ENCODE data around the gene NOL11.

The NOL11 gene

DNA sequence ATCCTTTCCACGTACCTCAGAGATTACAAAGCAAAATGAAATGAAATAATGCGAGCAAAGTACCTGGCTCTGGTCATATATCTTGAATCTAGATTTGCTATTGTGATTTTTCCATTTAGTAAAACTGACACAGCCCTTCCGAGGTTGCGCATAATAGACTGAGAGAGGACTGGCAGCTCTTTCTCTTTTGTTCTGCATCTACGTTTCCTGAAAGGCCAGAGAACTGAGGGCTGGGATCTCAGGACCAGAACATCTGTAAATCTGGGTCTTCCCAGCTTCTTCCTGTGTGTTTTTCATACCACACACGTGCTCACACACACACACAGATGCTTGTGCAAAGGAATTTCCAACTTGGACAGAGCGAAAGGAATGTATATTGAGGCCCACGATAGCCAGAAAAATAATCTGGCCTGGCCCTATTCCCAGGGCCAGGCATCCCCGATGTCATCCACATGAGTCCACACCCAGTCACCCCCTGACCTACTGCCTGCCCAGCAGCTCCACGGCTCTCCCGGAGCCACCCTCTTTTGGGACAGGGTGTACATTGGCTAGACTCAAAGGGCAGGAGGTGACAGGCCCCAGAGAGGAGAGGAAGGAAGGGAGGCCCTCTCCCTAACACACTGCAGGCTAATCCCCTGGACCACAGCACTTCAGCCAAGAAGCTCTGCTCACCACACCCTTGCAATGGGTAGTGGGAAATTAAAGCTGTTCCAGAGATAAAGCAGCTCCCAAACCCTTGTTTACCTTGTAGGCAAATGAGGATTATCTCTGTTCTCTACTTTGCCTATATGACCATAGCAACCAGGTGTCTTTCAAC, 41.8 kb downstream of the NOL11 start:
- Histone ChIP-seq H3F3A (ENCODE audit: low read depth) (no peaks in the 10 kb centered on the region), H3K9me3 (ENCODE audit: insufficient read depth, low read depth, low read length) (no peaks in the 10 kb centered on the region), H3K4me1 (ENCODE audit: insufficient read depth, low read length, poor library complexity, severe bottlenecking) (no peaks in the 10 kb centered on the region), H3K36me3 (ENCODE audit: insufficient read depth, low read length) (no peaks in the 10 kb centered on the region), H3K4me2 (ENCODE audit: low read depth, low read length, poor library complexity, severe bottlenecking) (no peak overlapping the region), H3K27me3 (ENCODE audit: insufficient read depth, low read length, poor library complexity, severe bottlenecking) (no peaks in the 10 kb centered on the region), H3K4me3 (ENCODE audit: low read length, poor library complexity, severe bottlenecking) (no peak overlapping the region), H4K20me1 (ENCODE audit: insufficient read depth, low read length, poor library complexity, severe bottlenecking) (no peaks in the 10 kb centered on the region), H3K79me2 (ENCODE audit: insufficient read depth, low read length) (no peaks in the 10 kb centered on the region), H3K9me2 (replicated peaks; ENCODE audit: low read depth, low read length) (no peaks in the 10 kb centered on the region), H2AFZ (ENCODE audit: low read length) (no peak overlapping the region), H3K9ac (ENCODE audit: low read depth, low read length, poor library complexity, severe bottlenecking) (no peak overlapping the region)
- TF ChIP-seq CTCF (conservative IDR thresholded peaks at IDR 0.05; ENCODE audit: low read length) (no peak), EZH2phosphoT487 (IDR thresholded peaks at IDR 0.05; ENCODE audit: borderline replicate concordance) (no peak)

- Histone ChIP-seq H3K79me2 (ENCODE audit: insufficient read depth, low read length) (no peaks in the 10 kb centered on the region), H3K4me2 (ENCODE audit: low read depth, low read length, poor library complexity, severe bottlenecking) (no peak overlapping the region), H3K4me3 (ENCODE audit: low read length, poor library complexity, severe bottlenecking) (no peak overlapping the region), H2AFZ (ENCODE audit: low read length) (peak overlapping the region; percentile 36; the same call in 1 of the 2 replicates), H4K20me1 (ENCODE audit: insufficient read depth, low read length, poor library complexity, severe bottlenecking) (no peaks in the 10 kb centered on the region), H3K9me3 (ENCODE audit: insufficient read depth, low read depth, low read length) (no peaks in the 10 kb centered on the region), H3K4me1 (ENCODE audit: insufficient read depth, low read length, poor library complexity, severe bottlenecking) (peaks cover 6% of the 10 kb centered on the region), H3K9me2 (replicated peaks; ENCODE audit: low read depth, low read length) (no peaks in the 10 kb centered on the region), H3K36me3 (ENCODE audit: insufficient read depth, low read length) (no peaks in the 10 kb centered on the region), H3K27me3 (ENCODE audit: insufficient read depth, low read length, poor library complexity, severe bottlenecking) (no peaks in the 10 kb centered on the region), H3F3A (ENCODE audit: low read depth) (no peaks in the 10 kb centered on the region), H3K9ac (ENCODE audit: low read depth, low read length, poor library complexity, severe bottlenecking) (no peak overlapping the region)
- no peak for TF ChIP-seq EZH2phosphoT487 (IDR thresholded peaks at IDR 0.05; ENCODE audit: borderline replicate concordance)
- TF ChIP-seq CTCF (conservative IDR thresholded peaks at IDR 0.05; ENCODE audit: low read length), result no peak
These were observed 47.9 kb downstream of the NOL11 start for GRCh38 chr17:67765623-67766022.

DNA sequence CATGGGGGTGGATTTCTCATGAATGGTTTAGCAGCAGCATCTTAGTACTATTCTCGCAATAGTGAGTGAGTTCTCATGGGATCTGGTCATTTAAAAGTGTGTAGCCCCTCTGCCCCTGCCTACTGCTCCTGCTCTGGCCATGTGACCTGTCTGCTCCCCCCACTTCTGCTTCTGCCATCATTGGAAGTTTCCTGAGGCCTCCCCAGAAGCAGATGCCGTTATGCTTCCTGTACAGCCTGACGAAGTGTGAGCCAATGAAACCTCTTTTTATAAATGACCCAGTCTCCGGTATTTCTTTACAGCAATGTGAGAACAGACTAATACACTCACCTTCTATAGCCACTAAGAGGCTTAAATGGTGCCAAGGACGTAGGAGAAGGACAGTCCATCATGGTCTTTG, 51.5 kb downstream of the NOL11 start:
- Histone ChIP-seq H3F3A (ENCODE audit: low read depth) (no peaks in the 10 kb centered on the region), H3K4me3 (ENCODE audit: low read length, poor library complexity, severe bottlenecking) (no peak overlapping the region), H3K9ac (ENCODE audit: low read depth, low read length, poor library complexity, severe bottlenecking) (no peak overlapping the region), H4K20me1 (ENCODE audit: insufficient read depth, low read length, poor library complexity, severe bottlenecking) (no peaks in the 10 kb centered on the region), H3K9me2 (replicated peaks; ENCODE audit: low read depth, low read length) (no peaks in the 10 kb centered on the region), H3K4me2 (ENCODE audit: low read depth, low read length, poor library complexity, severe bottlenecking) (no peak overlapping the region), H3K79me2 (ENCODE audit: insufficient read depth, low read length) (no peaks in the 10 kb centered on the region), H2AFZ (ENCODE audit: low read length) (no peak overlapping the region), H3K4me1 (ENCODE audit: insufficient read depth, low read length, poor library complexity, severe bottlenecking) (peaks cover 6% of the 10 kb centered on the region), H3K9me3 (ENCODE audit: insufficient read depth, low read depth, low read length) (no peaks in the 10 kb centered on the region), H3K36me3 (ENCODE audit: insufficient read depth, low read length) (no peaks in the 10 kb centered on the region), H3K27me3 (ENCODE audit: insufficient read depth, low read length, poor library complexity, severe bottlenecking) (no peaks in the 10 kb centered on the region)
- TF ChIP-seq EZH2phosphoT487 (IDR thresholded peaks at IDR 0.05; ENCODE audit: borderline replicate concordance) (no peak), CTCF (conservative IDR thresholded peaks at IDR 0.05; ENCODE audit: low read length) (no peak)

Measured in Loucy (cell line).